Testis (tissue), 2 donors: Measurements from ENCODE around the gene GFI1B.

ENCODE experiments used
- POLR2A ChIP-seq: fragments of 450-650 bp; IDR thresholded peaks from one replicate; pipeline ENCODE4 v1.6.1; 2017; ENCODE audit warnings: antibody characterized with exemption, mild to moderate bottlenecking, moderate library complexity
- TF ChIP-seq, protein P1 (sequence below), 3 experiments: fragments of 450-650 bp in 2 of 3; fragments of 200-600 bp in 1 of 3; sonication (generic) in 1 of 3; IDR thresholded peaks; one replicate each; pipeline ENCODE4 v1.5.1; 2016 to 2019; ENCODE audit warnings: antibody characterized with exemption in 3 of 3, mild to moderate bottlenecking in 2 of 3, moderate library complexity in 1 of 3

DNA sequence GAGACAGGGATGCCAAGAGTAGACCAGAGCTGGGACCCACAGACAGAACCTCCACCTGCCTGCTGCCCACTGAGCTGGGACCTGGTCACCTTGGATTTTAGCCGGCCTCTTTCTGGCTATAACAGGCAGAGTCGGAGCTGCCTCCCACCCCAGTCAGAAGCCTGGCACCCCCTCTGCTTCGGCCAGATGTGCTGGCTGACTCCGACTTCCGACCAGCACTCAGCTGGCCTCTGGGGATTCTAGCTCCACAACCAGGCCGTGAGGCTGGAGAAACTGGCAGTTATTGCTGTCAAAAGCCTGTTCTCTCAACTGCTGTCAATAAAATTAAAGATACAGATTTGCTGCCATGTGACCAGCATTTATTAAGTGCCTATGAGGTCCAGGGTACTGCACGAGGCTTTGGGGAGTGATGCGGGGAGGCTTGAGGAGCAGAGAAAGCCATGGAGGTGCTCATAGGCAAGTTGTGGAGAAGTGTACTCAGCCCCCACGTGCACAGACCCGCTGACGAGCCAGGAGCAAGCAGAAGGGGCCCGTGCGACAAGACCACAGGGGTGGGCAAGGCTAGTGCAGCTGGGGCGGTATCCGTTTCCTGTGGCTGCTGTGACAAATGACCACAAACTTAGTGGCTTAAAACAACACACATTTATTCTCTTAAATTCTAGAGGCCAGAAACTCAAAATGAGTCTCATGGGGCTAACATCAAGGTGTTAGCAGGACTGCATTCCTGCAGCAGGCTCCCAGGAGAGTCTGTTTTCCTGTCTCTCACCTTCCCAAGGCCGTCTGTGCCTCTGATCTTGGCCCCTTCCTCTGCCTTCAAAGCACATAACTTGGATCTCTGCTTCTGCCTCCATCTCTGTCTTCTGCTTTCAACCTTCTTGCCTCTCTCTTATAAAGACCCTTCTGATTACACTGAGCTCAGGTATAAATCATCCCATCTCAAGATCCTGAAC lies 13.1 kb downstream of the GFI1B start:
- TF ChIP-seq, protein P1, sequence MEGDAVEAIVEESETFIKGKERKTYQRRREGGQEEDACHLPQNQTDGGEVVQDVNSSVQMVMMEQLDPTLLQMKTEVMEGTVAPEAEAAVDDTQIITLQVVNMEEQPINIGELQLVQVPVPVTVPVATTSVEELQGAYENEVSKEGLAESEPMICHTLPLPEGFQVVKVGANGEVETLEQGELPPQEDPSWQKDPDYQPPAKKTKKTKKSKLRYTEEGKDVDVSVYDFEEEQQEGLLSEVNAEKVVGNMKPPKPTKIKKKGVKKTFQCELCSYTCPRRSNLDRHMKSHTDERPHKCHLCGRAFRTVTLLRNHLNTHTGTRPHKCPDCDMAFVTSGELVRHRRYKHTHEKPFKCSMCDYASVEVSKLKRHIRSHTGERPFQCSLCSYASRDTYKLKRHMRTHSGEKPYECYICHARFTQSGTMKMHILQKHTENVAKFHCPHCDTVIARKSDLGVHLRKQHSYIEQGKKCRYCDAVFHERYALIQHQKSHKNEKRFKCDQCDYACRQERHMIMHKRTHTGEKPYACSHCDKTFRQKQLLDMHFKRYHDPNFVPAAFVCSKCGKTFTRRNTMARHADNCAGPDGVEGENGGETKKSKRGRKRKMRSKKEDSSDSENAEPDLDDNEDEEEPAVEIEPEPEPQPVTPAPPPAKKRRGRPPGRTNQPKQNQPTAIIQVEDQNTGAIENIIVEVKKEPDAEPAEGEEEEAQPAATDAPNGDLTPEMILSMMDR (IDR thresholded peaks at IDR 0.05): no peak
- TF ChIP-seq POLR2A: no peak
